Measurements from ENCODE around the gene TMEM44.
"Not testable (repeated sequence)": the region's sequence is repeated elsewhere in the genome, so short reads cannot be mapped to it uniquely, and the experiment has no call there.

The TMEM44 gene

DNA sequence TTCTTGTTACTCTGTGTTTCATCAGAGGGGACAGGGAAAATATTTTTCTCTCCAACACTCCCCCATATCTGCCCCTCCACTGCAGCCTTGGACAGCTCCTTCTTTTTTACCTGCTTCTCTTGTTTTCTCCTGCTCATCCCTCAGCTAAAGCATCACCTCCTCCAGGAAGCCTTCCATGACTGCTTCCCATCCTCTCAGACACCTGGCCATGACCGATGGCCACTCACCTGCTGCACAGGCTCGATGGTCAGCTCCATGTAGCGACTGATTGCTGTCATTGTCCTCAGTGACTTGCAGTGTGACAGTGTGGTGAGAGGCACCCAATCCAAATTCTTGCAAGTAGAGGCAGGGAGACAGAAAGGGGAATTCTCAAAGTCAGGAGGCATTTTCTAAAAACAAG, 22.5 kb downstream of the TMEM44 start:
- no peak for DNase-seq (ENCODE audit: low read depth in 3 of 3)

DNA sequence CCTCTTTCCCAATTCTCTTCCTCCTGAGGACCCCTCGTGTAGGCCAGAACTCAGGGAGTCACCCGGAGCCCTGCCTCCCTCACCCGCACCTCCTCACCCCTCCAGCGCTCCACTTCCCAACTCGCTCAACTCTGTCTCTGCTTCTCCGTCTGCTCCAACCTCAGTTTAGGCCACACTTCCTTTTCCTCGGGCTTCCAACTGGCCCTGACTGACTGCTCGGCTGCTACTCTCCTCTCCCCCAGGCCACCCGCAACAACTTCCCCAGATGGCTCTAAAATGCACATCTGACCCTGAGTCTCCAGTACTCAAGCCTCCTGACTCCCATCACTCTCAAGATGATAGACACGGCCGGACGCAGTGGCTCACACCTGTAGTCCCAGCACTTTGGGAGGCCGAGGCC, 23.6 kb downstream of the TMEM44 start:
- DNase-seq (ENCODE audit: low read depth in 3 of 3) = no peak

DNA sequence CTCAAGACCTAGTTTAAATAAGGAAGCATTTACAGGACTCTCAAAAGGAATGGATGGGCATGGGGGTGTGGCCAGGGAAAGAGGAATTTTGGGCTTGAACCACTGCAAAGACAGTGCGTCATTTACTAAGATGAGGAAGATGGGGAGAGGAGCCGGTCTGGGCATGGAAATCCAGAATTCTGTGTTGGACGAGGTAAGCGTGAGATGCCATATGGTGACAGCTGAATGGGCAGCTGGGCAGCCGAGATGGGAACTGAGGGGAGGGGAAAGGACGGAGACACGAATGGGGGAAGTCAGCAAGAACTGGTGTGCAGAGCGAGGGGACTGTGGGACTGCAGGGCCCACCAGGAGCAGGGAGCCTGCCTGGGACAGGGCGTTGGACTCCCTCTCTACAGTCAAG, 24.2 kb downstream of the TMEM44 start:
- DNase-seq (ENCODE audit: low read depth in 3 of 3) = no peak

DNA sequence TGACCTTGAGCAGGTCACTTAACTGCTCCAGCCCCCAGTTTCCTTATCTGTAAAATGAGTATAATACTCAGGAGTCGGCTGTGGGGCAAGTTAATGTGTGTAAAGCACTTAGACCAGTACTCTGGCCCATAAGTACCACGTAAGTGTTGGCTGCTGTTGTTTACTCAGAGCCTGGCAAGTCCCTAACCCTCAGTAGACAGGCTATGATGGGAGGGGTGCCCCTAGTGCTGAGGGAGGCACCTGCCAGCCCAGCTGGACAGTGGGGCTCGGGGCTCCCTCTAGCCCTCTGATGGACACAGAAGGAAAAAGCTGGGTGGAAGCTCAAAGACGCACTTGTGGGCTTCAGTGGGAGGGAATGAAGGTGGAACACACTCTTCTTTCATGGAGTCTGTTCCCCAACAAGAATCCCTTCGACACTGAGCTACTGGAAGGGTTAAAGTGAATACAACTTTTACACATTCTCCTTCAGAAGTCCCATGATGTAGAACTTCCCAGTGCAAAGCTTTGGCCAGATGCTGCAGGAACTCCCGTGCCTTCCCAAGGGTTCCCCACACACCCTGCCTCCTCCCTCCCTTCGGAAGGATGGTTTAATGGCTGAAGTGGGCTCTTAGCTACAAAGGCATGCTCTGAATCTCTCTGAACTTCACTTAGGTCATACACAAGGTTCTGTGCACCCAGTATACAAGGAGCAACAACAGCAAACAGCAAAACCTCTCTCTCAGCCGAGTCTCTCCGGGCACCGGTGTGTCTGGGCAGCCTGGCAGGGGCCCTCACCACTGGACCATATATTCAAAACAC, 25.4 kb downstream of the TMEM44 start:
- DNase-seq (ENCODE audit: low read depth in 3 of 3) = no peak

DNA sequence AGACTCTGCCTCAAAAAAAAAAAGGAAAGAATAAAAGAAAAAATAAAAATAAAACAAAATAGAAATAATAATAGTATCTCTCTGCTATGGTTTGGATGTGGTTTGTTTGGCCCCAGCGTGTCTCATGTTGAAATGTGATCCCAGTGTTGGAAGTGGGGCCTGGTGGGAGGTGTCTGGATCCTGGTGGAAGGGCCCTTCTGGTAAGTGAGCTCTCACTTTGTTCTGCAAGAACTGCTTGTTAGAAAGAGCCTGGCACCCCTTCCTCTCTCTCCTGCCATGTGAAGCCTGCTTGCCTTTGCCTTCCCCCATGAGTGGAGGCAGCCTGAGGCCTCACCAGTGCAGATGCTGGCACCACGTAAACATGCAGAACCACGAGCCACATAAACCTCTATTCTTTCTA, 26.3 kb downstream of the TMEM44 start:
- DNase-seq (ENCODE audit: low read depth in 3 of 3) = no peak

DNA sequence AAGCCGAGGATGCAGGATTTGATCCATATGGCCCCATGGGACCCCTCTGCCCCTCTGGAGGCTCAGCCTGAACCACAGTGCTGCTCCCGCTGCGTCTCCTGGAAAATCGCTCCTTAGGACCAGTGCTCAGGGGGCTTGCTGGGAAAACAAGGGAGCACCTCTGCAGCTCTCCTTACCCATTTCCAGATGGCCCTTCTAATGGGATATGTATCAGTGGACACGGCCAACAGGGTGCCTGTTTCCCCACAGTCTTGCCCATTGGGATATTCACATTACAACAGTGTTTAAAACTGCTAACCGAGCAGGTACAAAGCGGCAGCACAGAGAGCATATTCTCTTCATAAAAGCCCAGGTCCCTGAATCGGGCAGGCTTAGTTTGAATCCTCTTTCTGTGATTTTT, 27.1 kb downstream of the TMEM44 start:
- no peak for DNase-seq (ENCODE audit: low read depth in 3 of 3)

DNA sequence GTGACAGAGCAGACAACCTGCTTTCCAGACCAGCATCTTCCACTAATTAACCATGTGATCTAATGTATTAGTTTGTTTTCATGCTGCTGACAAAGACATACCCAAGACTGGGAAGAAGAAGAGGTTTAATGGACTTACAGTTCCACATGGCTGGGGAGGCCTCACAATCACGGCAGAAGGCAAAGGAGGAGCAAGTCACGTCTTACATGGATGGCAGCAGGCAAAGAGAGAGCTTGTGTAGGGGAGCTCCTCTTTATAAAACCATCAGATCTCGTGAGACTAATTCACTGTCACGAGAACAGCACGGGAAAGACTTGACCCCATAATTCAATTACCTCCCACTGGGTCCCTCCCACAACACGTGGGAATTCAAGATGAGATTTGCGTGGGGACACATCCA, 27.9 kb downstream of the TMEM44 start:
- DNase-seq (ENCODE audit: low read depth in 3 of 3) = not testable (repeated sequence)

DNA sequence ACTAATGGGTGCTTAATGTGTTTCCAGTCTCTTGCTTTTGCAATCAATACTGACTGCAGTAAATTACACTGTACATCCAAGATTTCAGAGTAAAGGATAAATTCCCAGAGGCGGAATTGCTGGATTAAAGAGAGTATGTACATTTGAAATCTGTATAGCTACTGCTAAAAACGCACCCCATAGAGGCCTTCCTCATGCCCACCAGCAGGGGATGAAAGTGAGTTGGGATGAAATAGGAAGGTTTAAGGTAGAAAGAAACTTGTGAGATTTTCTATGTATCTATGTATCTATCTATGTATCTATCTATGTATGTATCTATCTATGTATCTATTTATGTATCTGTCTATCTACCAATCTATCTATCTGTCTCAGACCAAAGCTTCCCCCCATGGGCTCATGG, 28.4 kb downstream of the TMEM44 start:
- DNase-seq (ENCODE audit: low read depth in 3 of 3) = no peak

DNA sequence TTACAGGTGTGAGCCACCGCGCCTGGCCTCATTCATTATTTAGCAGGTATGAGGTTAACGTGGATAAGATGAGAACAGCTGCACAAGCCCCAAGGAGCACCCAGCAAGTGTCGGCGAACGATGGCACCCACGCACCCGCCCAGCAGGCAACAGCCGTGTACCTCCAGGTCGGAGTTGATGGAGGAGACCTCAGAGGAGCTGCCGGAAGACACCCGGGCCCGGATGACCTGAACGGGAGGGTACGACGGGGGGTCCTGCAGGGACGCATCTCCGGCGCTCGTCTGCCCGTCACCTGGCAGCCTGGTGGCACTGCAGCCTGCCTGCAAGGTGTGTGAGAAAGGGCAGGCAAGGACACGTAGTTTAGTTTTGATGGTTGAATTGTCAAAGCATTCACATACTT, 29.1 kb downstream of the TMEM44 start:
- DNase-seq (ENCODE audit: low read depth in 3 of 3) = no peak

DNA sequence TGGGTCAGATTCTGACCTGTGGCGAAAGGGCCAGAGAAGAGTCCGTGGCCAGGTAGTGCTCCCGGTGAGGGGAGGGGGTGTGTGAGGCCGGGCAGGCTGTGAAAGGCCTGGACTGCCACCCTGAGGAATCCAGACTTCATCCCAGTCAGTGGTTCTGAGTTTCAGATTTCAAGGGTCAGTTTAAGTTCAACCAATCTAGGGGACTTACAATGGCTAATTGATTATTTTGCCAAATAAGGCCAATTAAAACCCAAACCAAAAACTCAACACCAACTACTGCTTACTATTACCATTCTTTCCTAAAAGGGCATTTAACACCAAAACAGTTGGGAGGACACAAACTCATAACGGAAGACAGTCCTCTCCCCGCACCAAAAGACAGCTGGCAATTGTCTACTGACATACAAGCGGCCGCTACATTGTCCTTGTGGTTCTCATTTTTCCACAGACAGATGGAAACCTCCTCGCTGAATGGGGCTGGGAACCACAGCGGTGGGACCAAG, 30.5 kb downstream of the TMEM44 start:
- no peak for DNase-seq (ENCODE audit: low read depth in 3 of 3)

DNA sequence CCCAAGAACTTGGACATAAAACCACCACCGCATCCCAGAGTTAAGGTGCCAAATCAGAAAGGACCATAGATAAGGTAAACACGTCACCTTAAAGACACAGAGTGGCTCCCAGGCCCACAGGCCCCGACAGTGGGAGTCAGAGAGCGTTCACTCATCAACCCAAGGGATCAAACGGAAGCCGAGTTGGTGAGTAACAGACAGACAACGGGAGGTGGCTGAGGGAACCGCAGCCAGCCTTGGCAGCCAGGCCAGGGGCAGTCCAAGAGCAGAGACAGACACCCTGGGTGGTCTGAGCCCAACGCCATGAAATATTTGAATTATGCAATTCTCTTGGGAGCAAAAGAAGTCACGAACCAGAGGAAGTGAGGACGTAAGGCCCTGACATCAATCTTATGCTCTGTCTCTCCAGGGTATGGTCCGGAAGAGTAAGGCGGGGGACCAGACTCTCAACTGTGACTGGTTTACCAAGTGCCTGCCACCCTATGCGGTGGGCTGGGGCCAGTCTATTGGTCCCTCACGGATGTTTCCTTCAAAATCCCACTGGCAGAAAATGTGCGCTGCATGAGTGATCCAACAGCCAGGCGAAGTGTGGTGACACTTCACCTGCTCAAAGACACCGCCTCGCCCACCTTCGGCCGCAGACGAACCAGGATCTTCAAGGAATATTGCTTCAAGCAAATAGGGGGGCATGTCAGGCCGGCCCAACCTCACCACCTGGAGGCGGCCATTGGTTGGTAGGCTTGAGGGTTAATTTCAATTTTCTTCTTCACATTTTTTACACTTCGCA, 34.3 kb downstream of the TMEM44 start:
- DNase-seq (ENCODE audit: low read depth in 3 of 3) = no peak

DNA sequence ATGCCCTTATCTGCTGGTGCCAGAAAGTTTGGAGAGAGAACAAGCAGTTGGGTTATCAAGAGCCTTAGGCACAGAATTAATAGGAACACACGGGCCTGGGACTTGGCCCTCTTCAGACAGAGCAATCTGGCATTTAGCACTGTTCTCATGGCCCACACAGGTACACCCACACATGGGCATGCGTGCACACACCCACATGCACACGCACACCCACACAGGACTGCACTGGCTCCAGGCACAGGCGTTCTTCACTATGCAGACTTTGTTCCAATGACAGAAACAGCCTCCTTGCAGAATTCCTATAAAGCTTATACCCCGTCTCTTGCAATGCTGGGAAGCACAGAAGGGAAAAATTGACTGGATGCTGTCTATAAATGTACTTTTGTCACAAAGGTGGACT, 36.3 kb downstream of the TMEM44 start:
- no peak for DNase-seq (ENCODE audit: low read depth in 3 of 3)

DNA sequence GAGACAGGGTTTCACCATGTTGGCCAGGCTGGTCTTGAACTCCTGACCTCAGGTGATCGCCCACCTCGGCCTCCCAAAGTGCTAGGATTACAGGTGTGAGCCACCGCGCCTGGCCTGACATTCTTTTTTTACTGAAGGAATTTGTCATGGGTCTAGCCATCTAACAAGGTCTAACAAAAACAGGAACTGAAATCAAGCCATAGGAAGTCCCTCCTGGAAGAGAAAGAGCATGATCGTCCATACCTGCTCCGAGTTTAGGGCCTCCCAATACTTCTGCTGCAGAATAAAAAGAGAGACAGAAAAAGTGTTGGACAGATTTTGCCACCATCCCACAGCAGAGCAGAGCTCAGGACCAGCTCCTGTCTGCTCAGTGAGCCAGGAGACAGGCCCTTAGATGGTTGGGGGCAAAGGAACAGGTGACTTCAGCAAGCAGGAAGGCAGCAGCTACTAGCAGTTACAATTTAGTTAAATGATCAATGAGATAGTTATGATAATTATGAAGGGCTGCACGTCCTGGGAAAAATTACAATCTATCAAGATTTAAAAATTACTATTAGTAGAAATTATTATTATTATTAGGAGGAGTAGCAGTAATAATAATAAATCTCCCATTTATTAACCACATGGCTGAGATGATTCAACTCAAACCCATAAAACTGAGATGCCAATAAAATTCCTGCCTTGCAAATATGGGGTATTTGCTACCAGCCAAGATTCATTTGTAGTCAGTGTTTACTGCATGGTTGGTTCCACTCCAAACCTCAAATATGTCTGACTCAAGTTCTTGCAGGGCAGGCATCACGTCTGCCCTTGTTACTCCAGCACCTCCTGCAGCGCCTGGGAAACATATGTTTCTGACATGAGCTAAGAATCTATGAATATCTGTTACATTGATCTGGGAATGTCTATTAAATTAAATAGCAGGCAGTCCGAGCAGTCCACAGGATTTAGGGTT, 40.1 kb downstream of the TMEM44 start:
- DNase-seq (ENCODE audit: low read depth in 3 of 3) = no peak

DNA sequence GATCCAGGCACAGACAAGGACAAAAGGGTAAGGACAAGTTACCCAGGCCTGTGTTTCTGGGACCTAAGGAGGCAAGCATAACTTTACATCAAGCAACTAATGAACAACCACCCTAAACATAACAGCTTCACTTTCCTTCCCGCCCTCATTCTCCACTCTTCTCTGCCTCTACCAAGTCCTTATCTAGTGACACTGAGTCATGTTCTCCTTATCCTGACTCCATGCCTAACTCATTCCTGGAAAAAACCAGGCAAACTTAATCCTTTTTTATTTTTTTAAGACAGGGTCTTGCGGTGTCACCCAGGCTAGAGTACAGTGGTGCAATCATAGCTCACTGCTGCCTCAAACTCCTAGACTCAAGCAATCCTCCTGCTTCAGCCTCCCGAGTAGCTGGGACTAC, 44.5 kb downstream of the TMEM44 start:
- no peak for DNase-seq (ENCODE audit: low read depth in 3 of 3)

DNA sequence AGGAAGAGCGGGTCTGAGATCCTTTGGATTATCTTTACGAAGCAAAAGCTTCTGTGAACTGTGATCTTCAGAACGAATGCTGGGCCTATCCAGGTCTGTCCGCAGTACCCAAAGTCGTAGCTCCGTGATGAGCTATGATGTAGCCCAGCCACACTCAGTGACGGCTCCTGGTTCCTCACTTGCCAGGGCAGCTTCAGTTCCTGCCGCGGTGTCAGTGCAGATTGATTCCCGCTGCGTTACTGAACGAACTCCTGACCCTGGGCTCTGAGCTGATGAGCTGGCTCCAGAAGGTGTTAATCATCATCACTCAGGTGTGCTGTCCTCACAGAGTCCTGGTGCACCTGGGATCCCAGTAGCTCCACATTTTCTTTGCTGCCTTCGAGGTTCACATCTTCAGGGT, 45.0 kb downstream of the TMEM44 start:
- DNase-seq (ENCODE audit: low read depth in 3 of 3) = no peak

DNA sequence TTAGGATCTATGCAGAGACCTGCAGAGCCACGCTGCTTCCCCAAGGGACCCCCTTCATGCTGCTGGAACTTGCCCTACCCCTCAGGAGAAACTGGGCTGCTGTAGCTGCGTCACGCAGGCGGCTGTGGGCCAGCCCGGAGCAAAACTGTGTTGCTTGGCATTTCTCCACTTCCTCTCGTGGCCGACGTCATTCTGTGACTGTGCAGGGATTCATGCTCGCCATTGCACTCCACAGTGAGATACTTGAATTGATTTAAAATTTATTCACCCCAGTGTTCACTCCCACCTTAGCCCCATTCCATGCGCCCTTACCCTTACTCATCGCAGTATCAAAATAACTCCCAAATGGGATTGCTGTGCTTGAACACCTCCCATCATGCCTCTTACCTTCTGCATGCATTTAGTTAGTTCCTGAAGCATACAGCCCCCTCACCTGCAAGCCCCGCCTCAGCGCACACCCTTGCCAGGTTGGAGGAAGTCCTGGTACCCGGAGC, 45.7 kb downstream of the TMEM44 start:
- no peak for DNase-seq (ENCODE audit: low read depth in 3 of 3)

DNA sequence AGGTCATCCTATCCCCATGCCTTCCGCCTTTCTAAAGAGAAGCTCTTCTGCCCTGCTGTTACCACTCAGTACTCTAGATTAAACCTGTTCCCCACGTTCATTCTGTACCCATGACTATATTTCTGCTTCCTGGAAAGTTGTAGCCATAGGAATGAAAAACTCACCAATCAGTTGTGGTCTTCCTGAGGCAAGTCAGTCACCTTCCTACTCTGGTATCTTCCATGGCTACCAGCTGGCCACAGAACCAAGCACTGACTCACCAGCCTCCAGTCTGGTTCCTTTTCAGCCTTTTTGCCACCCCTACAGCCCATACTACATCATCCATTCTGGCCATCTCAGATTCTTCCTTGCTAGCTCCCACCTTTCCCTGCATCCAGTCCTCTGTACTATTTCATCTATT, 46.4 kb downstream of the TMEM44 start:
- DNase-seq (ENCODE audit: low read depth in 3 of 3) = no peak

DNA sequence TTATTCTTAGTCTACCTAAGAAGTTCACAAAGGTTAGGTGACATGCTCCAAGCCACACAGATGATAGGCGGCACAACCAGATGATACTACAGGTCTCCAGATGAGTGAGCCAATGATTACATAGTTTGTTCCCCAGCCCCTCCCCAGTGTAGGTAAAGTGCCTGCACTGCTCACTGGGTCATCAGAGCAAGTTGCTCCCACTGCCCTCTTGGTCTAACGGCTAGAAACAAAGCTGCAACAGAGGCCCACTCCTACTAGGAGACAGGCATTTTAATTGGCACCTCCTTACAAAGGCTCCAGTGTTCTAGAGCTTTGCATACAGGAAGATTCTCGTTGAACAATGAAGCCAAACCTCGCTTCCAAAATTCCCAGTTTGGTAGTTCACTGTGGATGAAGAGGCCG, 47.3 kb downstream of the TMEM44 start:
- no peak for DNase-seq (ENCODE audit: low read depth in 3 of 3)

DNA sequence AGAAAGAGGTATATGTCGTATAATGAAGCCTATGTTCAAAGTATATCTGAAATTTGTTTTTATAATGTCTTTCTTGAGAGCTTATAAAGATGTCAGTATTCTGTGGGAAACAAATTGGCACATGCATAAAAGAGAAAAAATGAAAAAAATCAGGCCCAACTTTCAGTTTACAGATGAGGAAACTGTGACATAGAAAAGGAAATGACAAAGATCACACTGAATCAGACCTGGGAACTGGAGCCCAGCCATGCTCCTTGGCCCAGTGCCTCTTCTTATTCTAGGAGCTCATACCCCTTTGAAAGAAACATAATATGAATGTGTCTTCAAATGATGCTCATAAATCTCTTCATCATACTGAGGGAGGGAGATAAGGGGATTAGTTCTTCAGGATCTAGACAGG, 48.4 kb downstream of the TMEM44 start:
- DNase-seq (ENCODE audit: low read depth in 3 of 3) = no peak

DNA sequence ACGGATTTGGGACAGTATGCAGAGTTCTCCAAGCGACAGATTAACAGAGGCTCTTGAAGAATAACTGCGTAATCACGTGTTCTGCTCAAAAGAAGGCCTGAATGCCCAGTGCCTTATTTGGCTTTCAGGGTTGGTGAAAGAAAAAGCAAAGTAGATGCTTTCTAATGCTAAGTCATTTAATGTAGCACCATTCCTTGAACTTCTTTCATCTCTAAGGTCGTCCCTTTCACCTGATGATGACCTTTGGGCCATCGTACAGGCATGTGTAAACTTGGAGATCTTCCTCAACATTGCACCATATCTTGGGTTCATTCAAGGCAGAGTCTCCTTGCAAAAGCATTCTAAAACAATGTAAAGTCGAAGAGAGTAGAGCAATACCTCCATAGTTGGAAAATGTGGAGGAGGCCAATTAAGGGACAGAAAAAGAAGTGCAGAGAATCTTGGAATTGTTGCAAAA, 48.9 kb downstream of the TMEM44 start:
- DNase-seq (ENCODE audit: low read depth in 3 of 3) = no peak

DNA sequence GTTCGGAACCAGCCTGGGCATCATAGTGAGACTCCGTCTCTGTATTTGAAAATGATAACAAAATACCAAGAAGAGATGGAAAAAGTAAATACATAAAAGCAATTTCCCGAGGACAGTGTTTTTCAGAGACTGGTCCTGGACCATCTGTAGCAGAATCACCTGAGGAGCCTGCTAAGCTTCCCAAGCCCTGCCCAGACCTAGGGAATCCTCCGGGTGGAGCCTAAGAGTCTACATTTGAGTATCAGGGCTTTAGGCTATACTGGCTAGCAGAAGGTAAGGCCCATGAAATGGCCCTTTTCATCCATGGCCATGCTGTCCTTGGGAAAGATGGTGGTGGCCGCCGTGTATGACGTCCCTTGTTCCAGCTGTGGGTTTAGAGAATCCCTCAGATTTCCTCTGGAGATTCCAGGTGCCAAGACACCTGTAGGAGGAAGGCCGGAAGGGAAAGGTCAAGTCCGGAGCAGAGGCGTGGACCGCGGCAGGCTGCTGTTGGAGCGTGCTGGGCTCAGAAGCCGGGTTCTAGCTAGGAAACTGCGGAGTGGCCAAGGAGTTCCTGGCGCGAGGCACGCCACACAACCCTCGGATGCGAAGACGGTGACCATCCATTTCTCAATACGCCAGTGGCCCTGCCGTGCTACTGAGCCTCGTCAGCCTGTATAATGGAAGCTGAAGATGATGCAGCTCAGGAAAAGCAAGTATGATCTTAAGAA, 50.9 kb downstream of the TMEM44 start:
- no peak for DNase-seq (ENCODE audit: low read depth in 3 of 3)

Measured in stimulated activated CD4-positive, alpha-beta T cell treated with anti-CD3 and anti-CD28 coated beads, TNF-alpha, amount 100 ng/mL, for 4 hours (primary cell).